ENCODE data around the gene COG2.

DNA sequence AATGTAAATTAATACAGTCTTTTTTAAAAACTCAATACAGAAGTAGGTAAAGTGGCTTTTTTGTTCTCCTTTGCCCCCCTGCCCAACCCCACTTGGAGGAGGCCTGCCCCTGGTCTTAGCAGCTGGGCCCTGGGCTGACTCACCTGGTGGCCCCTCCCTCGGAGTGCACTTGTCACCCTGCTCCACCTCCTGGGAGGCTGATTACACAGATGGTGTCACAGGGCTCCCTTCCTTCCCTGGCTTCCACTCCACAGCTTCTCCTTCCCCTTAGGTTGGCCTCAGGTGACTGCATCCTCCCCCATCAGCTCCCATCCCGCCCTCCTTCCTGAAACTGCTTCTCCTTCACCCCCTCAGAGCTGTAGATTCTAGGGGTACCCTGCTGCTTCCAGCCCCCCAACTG, 93.2 kb downstream of the COG2 start:
- TF ChIP-seq, protein P1, sequence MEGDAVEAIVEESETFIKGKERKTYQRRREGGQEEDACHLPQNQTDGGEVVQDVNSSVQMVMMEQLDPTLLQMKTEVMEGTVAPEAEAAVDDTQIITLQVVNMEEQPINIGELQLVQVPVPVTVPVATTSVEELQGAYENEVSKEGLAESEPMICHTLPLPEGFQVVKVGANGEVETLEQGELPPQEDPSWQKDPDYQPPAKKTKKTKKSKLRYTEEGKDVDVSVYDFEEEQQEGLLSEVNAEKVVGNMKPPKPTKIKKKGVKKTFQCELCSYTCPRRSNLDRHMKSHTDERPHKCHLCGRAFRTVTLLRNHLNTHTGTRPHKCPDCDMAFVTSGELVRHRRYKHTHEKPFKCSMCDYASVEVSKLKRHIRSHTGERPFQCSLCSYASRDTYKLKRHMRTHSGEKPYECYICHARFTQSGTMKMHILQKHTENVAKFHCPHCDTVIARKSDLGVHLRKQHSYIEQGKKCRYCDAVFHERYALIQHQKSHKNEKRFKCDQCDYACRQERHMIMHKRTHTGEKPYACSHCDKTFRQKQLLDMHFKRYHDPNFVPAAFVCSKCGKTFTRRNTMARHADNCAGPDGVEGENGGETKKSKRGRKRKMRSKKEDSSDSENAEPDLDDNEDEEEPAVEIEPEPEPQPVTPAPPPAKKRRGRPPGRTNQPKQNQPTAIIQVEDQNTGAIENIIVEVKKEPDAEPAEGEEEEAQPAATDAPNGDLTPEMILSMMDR (optimal IDR thresholded peaks at IDR 0.05 in 1 of 3, IDR thresholded peaks at IDR 0.05 in 1 of 3, conservative IDR thresholded peaks at IDR 0.05 in 1 of 3; ENCODE audit: extremely low read depth in 1 of 3, insufficient read depth in 2 of 3, low read length in 3 of 3): no peak
- no peak for TF ChIP-seq EZH2 (IDR thresholded peaks at IDR 0.05; ENCODE audit: low read length)

All from keratinocyte (primary cell).